Inferior parietal cortex (tissue), 1 donor: ENCODE results near the gene ROBO1.
A peak's percentile ranks its signal among the peaks of the same experiment; 100 is the strongest.

Experiments used
- DNase-seq: peaks from one replicate; pipeline ENCODE4 v3.0.0-alpha.2; 2016; ENCODE audit errors: extremely low spot score

Gene ROBO1

DNA sequence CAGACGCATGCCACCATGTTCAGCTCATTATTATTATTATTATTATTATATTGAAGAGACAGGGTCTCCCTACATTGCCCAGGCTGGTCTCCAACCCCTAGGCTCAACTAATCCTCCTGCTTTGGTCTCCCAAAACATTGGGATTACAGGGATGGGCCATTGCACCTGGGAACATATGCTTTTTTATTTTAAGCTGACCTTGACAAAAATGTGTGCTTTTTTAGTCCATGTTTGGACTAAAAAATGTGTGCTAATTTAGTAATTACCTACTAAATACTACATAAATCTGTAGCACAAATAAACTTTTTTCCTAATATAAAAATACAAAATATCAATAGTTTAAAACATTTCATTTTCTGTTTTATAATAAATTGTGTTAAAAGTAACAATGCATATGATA is 693.2 kb downstream of the ROBO1 start:
- no peak for DNase-seq

GRCh38 chr3:79067734-79068133 is 700.1 kb downstream of the ROBO1 start:
- no peak for DNase-seq

DNA sequence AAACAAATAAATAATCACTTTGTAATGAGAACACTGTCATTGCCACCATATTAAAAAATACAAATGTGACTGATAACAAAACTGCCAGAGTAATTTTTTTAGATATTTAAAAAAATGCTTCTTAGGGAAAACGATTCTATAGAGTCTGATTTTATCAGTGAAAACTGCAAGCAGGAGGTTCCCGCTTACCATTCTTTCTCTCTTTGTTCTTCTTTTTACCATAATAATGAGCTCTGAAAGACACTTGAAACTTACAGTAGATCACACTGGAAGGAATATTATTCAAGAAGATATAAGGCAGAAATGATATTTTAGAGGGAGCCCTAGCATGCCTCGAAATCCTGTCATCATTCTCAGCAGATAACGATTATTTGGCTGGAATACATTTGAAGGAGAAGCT is 701.3 kb downstream of the ROBO1 start:
- no peak for DNase-seq

- DNase-seq: no peak
Observed at GRCh38 chr3:79063624-79064023, 704.2 kb downstream of the ROBO1 start.

DNA sequence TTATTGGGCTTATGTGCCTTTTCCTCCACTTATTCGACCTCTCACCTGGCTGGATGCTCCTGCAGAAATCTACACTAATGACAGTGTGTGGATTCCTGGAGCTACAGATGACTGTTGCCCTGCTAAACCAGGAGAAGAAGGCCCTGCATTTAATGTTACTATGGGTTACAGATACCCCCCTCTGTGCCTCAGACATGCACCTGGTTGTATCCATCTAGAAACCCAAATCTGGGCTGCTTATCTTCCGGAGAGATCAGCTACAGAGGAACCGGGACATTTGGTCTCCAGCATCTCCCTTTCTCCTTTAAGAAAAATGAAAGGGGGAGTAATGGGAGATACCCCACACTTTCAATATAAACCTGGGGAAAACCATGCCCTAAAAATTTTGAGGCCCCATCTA is 710.0 kb downstream of the ROBO1 start:
- no peak for DNase-seq

- DNase-seq: no peak
Observed at GRCh38 chr3:79056498-79056897, 711.3 kb downstream of the ROBO1 start.

GRCh38 chr3:79052054-79052681 is 715.6 kb downstream of the ROBO1 start:
- no peak for DNase-seq

- no peak for DNase-seq
Observed at GRCh38 chr3:79047581-79047980, 720.2 kb downstream of the ROBO1 start.

DNA sequence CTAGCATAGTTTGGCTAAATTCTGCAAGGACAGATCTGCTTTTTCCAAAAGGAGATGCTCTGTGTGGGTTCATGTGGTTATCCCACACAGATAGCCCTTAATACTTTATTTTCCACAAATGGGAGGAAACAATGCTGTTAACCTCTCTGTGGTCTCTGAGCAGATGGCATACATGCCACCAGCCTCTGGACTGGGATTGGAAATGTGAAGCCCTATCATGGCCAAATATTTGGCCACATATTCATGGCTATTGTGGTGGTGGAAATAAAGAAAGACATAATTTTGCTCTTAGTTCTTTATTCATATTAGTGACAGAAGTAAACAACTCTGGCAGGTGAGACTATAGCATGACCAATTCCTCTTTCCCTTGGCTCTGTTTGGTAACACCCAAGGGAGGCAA is 726.2 kb downstream of the ROBO1 start:
- DNase-seq: no peak

DNA sequence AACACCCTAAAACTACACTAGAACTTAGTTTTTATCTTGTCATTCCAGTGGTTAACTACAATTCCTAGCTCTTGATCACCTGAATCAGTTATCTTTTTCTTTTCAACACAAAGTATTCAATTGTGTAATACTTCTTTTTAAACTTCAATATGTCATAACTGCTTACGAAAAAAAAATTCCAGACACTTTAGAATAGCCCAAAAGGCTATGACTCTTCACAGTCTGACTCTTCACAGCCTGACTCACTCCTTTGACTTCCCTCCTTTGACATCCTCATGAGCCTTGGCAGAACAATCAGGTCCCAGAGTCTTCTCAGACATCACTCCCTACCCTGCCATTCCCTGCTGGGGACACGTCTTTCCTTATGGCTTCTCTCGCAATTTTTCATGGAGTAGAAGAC is 727.1 kb downstream of the ROBO1 start:
- no peak for DNase-seq

DNA sequence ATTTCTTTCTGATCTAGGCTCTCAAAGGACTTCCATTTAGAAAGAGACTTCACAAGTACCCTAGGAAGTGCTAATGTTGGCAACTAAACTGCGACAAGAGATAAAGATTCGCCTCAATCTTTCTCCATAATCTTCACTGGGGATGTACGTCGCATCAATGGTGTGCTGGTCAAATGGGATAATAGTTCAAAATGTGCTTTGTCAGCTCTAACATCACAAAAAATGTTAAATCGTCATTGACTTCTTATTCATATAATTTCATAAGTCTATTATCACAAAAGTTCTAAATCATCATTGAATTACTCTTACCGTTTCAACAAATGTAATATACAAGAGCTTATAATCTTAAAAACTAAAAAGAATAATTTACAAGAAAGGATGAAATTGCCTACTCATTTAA is 727.7 kb downstream of the ROBO1 start:
- no peak for DNase-seq

GRCh38 chr3:79039192-79039591 is 728.6 kb downstream of the ROBO1 start:
- no peak for DNase-seq

DNA sequence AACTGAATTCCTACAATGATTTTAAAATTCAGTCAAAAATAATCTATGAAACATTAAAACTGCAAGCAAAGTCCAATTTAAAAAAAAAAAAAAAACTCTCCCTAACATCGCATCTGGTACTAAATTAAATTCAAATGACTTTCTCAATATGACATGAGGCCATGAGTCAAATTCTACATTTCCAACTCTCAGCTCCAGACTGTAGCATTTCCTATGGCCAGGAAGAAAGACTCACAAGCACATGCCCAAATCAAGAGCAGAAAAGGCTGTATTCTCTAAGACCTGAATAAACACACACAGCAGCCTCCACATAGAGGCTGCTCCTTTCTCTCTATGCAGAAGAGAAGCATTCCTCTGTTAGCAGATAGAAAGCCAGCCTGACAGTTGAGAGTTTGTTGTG is 729.2 kb downstream of the ROBO1 start:
- DNase-seq: no peak

DNA sequence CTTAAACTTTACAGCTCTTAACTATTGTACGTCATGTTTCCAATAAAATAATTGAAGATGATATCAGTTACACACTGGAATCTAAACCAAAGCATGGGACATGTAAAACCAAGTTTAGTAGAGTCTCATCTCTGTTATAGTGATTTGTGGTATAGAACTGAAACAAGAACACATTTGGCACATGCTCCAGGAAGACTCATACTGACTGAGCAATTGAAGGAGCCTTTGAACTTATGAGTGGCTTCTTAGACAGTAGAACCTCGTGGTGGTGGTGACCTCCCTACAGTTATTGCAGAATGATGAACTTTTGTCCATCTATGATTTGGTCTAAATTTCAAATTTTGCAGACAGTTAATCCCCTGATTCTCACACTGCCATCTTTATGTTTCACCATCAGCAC is 729.7 kb downstream of the ROBO1 start:
- DNase-seq: no peak

GRCh38 chr3:79032686-79033318 is 735.0 kb downstream of the ROBO1 start:
- DNase-seq: peak; percentile 88

DNA sequence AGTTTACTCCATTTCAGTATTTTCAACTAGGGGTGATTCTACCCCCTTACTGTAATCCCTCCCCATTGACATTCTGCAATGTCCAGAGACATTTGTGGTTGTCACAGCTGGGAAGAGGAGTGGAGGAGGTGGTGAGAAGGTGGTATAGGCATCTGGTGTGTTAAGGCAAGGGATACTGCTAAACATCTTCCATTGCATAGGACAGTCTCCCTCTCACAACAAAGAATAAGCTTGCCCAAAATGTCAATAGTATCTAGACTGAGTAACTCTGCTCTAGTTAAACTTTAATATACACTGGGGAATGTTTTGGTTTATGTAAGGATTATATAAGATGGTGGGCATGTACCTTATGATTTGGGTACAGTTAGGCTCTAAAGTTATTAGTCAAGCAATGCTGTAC is 737.6 kb downstream of the ROBO1 start:
- DNase-seq: no peak

DNA sequence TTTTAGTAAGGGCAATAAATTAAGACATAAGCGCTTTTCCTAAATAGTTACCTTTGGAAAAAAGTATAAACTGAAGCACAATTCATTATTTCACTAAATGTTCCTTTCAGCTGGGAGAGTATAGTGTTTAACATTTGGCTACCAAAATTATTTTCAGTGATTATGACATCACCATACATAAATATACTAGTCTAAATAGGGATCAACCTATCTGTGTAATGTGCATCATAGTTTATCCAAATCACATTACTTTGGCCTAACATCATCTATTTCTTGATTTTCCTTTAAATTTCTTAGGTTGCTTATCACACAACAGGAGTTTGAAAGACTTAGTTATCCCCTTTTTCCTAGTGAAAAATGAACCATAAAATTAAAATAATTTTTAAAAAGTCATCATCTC is 738.9 kb downstream of the ROBO1 start:
- no peak for DNase-seq

DNA sequence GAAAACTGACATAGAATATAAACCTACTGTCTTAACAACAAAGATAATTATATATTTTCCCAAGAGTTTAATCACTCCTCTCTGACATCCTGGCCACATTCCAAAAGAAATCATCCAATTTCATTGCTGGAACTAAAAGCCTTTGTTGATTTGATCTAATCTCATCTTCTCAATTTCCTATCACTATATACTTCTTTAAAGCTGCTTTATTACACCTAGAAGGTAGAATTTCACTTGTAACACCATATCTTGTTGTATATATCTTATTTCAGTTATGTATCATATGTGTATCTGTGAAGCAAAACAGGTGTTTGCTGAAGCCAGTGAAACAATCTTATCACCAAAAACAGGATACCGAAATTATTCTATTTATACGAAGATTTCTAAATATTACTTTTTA is 740.2 kb downstream of the ROBO1 start:
- DNase-seq: no peak

- DNase-seq: no peak
Observed at GRCh38 chr3:79019924-79020173, 747.9 kb downstream of the ROBO1 start.

DNA sequence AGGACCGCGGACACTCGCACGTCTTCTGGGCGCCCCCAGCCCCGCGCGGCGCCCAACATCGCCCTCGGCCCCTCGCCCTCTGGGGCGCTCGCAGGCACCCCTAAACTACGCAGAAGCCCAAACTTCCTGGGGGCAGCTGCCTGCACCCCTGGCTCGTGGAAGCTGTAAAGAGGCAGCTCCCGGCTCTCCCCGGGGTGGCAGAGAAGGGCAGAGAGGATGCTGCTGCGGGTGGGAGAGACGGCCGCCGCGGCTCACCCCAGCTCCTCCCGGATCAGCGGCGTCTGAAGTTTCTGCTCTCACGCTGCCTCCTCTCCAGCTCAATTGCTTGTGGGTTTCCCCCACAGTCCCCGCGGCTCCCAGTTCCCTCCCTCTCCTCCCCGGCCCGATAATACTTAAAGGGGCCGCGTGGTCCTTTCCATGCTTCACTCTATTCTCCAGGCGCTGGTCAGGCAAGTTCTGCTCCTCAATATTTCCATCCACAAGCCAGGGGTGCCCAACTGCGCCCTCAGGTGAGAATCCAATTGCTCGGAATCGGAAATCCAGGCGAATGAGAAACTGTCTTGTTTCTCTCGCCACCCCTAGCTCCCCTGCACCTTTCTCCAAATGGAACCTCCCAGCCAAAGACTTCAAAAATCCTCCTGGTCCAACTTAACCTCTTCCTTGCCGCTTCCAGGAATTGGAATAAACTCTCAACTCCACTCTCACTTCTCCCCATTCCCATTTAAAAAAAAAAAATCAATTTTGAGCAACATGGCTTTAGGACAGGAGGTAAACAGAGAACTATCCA is 748.5 kb downstream of the ROBO1 start:
- peak; percentile 82 for DNase-seq

DNA sequence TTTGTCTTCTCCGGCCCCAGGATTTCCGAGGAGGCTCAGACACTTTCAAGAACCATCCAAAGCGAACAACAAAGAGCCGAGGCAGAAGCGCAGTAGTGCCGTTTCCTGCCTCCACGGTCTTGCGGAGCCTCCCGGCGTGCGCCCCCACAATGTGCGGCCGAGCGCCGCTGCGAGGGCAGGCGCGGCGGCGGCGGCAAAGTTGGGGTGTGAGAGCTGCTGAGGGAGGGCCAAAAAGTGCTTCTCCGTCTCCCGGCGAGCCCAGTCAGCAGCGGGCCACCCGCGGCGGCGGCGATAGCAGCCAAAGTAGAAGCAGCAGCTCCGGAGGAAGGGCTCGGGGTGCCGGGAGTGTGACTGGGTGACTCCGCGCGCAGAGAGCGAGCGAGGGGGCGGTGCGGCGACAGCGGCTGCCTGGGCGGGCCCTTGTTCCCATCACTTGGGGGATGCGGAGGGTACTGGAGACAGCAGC is 749.1 kb downstream of the ROBO1 start:
- DNase-seq: peak; percentile 58

GRCh38 chr3:79018265-79018664 is 749.5 kb downstream of the ROBO1 start:
- DNase-seq: no peak
